HepG2 (cell line): ENCODE data around the gene FXR2. TPM values are rescaled to one million over a fixed set of nuclear protein-coding genes. Genes with fewer than 3 reads are reported as not detected.
A peak's percentile ranks its signal among the peaks of the same experiment; 100 is the strongest.

Experiments used
- AGO1 ChIP-seq: fragments of 200-400 bp; formaldehyde crosslinking; IDR thresholded peaks from 2 replicates; pipeline ENCODE4 v1.6.1; 2017; ENCODE audit warnings: mild to moderate bottlenecking, low read depth, low read length, moderate library complexity; ENCODE audit not compliant: poor library complexity, severe bottlenecking
- KDM5B ChIP-seq: sonication (generic); formaldehyde crosslinking; IDR thresholded peaks from 2 replicates; pipeline ENCODE4 v1.4.0; 2020; ENCODE audit warnings: missing genetic modification reagents, mild to moderate bottlenecking, borderline replicate concordance
- NR3C1 ChIP-seq: sonication (generic); formaldehyde crosslinking; IDR thresholded peaks from 2 replicates; pipeline ENCODE4 v1.4.0; 2020; ENCODE audit warnings: missing genetic modification reagents
- PATZ1 ChIP-seq: sonication (generic); formaldehyde crosslinking; IDR thresholded peaks from 2 replicates; pipeline ENCODE4 v1.4.0; 2020; ENCODE audit warnings: missing genetic modification reagents
- PAXIP1 ChIP-seq: sonication (generic); formaldehyde crosslinking; conservative IDR thresholded peaks from 2 replicates; pipeline ENCODE4 v1.4.0; 2020; ENCODE audit warnings: mild to moderate bottlenecking, missing genetic modification reagents, moderate library complexity
- RFX1 ChIP-seq: fragments of 450-650 bp; IDR thresholded peaks from 2 replicates; pipeline ENCODE4 v1.6.1; 2017
- SETDB1 ChIP-seq: sonication (generic); formaldehyde crosslinking; IDR thresholded peaks from 2 replicates; pipeline ENCODE4 v1.5.1; 2020; ENCODE audit warnings: missing genetic modification reagents, mild to moderate bottlenecking, borderline replicate concordance
- SIX4 ChIP-seq: sonication (generic); formaldehyde crosslinking; IDR thresholded peaks from 2 replicates; pipeline ENCODE4 v1.4.0; 2020; ENCODE audit warnings: missing genetic modification reagents
- ZNF143 ChIP-seq: sonication (generic); formaldehyde crosslinking; IDR thresholded peaks from 2 replicates; pipeline ENCODE4 v1.4.0; 2020; ENCODE audit warnings: missing genetic modification reagents
- ZNF160 ChIP-seq: sonication (generic); formaldehyde crosslinking; IDR thresholded peaks from 2 replicates; pipeline ENCODE4 v1.8.0; 2022; ENCODE audit warnings: mild to moderate bottlenecking, inconsistent platforms, missing genetic modification reagents
- ZNF20 ChIP-seq: sonication (generic); formaldehyde crosslinking; IDR thresholded peaks from 2 replicates; pipeline ENCODE4 v1.4.0; 2020; ENCODE audit warnings: mild to moderate bottlenecking, moderate library complexity, missing genetic modification reagents
- ZNF333 ChIP-seq: sonication (generic); formaldehyde crosslinking; IDR thresholded peaks from 2 replicates; pipeline ENCODE4 v1.4.0; 2020; ENCODE audit warnings: mild to moderate bottlenecking, missing genetic modification reagents, borderline replicate concordance
- ZNF713 ChIP-seq: sonication (generic); formaldehyde crosslinking; IDR thresholded peaks from 2 replicates; pipeline ENCODE4 v1.4.0; 2020; ENCODE audit warnings: mild to moderate bottlenecking, missing genetic modification reagents
- ZNF770 ChIP-seq: sonication (generic); formaldehyde crosslinking; IDR thresholded peaks from 2 replicates; pipeline ENCODE4 v1.5.0; 2020; ENCODE audit warnings: mild to moderate bottlenecking, missing genetic modification reagents
- ZNF784 ChIP-seq: sonication (generic); formaldehyde crosslinking; IDR thresholded peaks from 2 replicates; pipeline ENCODE4 v1.5.1; 2020; ENCODE audit warnings: missing genetic modification reagents, mild to moderate bottlenecking, borderline replicate concordance
- ZNF878 ChIP-seq: sonication (generic); formaldehyde crosslinking; IDR thresholded peaks from 2 replicates; pipeline ENCODE4 v1.8.1; 2023; ENCODE audit warnings: mild to moderate bottlenecking, missing genetic modification reagents, moderate library complexity
- ZNF883 ChIP-seq: sonication (generic); formaldehyde crosslinking; IDR thresholded peaks from 2 replicates; pipeline ENCODE4 v1.5.1; 2020; ENCODE audit warnings: mild to moderate bottlenecking, missing genetic modification reagents; ENCODE audit errors: not compliant biosample characterization
- polyA plus RNA-seq, 8 experiments: library from polyadenylated mRNA; depleted of rRNA in 3 of 8; stranded (reverse) in 7 of 8; unstranded in 1 of 8; fragments of >200 nt; fragmentation: Illumina TruSeq in 4 of 8; extraction: Trizol in 4 of 8; gene quantifications; 2 replicates each; pipeline versions ENCODE4 v1.2.1 to v1.2.3, GENCODE V29; 2011 to 2016; ENCODE audit warnings: low read depth in 4 of 8, missing spikeins in 1 of 8, mixed read lengths in 1 of 8; ENCODE audit not compliant: insufficient read depth in 1 of 8
- total RNA-seq, 5 experiments: library from RNA; depleted of rRNA; stranded (reverse); fragments of >200 nt; fragmentation: Illumina TruSeq; extraction: Trizol; gene quantifications; 2 replicates each; pipeline ENCODE4 v1.2.3, GENCODE V29; 2016; ENCODE audit warnings: low read depth in 1 of 5
- TF ChIP-seq, protein P1 (sequence below): sonication (generic); formaldehyde crosslinking; IDR thresholded peaks from 2 replicates; pipeline ENCODE4 v1.5.1; 2020; ENCODE audit warnings: mild to moderate bottlenecking, missing genetic modification reagents, moderate library complexity

The FXR2 gene
- total and polyA plus RNA-seq, 2 of the 13 experiments (the other 11 are each of a cell fraction or from before 2014, with no cell fraction given), result 20.9 to 24.4 TPM

DNA sequence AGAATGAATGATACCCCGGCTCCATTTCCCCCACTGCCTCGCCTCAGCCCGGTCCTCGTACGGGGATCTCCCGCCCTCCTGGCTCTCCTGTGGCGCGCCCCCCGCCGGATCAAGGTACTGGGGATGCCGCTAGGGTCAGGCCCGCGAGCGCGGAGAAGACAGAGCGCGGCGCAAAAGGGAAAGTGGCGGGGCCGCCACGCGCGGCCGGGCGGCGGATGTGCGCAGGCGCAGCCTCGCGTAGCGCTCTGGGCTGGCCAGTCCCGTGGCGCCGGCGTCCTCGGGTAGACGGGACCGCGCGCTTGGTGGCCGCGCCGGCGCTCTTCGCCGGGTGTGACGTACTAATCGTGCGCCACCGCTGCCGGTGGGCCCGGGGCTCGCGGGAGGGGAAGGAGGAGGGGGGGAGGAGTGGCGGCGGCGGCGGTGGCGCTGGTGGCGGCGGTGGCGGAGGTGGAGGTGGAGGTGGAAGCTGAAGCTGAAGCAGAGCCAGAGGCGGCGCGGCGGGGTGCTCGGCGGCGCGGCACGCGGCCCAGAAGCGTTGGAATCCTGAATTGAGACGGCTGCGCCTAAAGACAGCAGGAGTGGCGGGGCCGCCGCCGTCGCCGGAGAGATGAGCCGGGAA lies 53.0 kb downstream of the FXR2 start, which contains the start of gene SENP3 (continued):
- no peak for TF ChIP-seq ZNF770 (CRISPR knock-in tag)
- TF ChIP-seq PATZ1 (CRISPR knock-in tag), result peak; percentile 54; the same call in 1 of the 2 replicates
- peak; percentile 88 for TF ChIP-seq KDM5B (CRISPR knock-in tag)
- no peak for TF ChIP-seq NR3C1 (CRISPR knock-in tag)
- TF ChIP-seq ZNF143 (CRISPR knock-in tag), result peak; percentile 49; the same call in 1 of the 2 replicates
- TF ChIP-seq ZNF784 (CRISPR knock-in tag), result no peak
- no peak for TF ChIP-seq SIX4
- TF ChIP-seq ZNF160, result no peak
- no peak for TF ChIP-seq AGO1
- no peak for TF ChIP-seq SETDB1 (CRISPR knock-in tag)
- TF ChIP-seq ZNF883, result no peak
- TF ChIP-seq ZNF333 (CRISPR knock-in tag), result peak; percentile 46; the same call in 1 of the 2 replicates
- TF ChIP-seq PAXIP1 (CRISPR knock-in tag), result 0 out of 2 replicates have a peak, but pooled peaks have one; percentile 17
- TF ChIP-seq RFX1, result no peak
- TF ChIP-seq, protein P1, sequence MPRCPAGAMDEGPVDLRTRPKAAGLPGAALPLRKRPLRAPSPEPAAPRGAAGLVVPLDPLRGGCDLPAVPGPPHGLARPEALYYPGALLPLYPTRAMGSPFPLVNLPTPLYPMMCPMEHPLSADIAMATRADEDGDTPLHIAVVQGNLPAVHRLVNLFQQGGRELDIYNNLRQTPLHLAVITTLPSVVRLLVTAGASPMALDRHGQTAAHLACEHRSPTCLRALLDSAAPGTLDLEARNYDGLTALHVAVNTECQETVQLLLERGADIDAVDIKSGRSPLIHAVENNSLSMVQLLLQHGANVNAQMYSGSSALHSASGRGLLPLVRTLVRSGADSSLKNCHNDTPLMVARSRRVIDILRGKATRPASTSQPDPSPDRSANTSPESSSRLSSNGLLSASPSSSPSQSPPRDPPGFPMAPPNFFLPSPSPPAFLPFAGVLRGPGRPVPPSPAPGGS (CRISPR knock-in tag), result 0 out of 2 replicates have a peak, but pooled peaks have one; percentile 39
- TF ChIP-seq ZNF878 (CRISPR knock-in tag), result no peak
- no peak; the same call in 1 of the 2 replicates for TF ChIP-seq ZNF20 (CRISPR knock-in tag)
- no peak for TF ChIP-seq ZNF713 (CRISPR knock-in tag)
